ENCODE measurements around the gene TTLL9. TPM values are rescaled to one million over a fixed set of nuclear protein-coding genes. Genes with fewer than 3 reads are reported as not detected.

TTLL9 gene
- total RNA-seq, 2 donors from 2014 or later, result not detected

GRCh38 chr20:31840906-31841816, 29.3 kb upstream of the TTLL9 start:
- no peak overlapping the region for H3K4me3 ChIP-seq
- H3K27ac ChIP-seq, result no peak overlapping the region
- no peaks in the 10 kb centered on the region for H3K27me3 ChIP-seq
- no peaks in the 10 kb centered on the region for H3K36me3 ChIP-seq
- intact Hi-C loops (cut with DNase I), result no loop called here
- TF ChIP-seq CTCF (IDR thresholded peaks at IDR 0.05), result no peak
- H3K9me3 ChIP-seq, result no peaks in the 10 kb centered on the region
- H3K4me1 ChIP-seq, result no peaks in the 10 kb centered on the region
- no peak for DNase-seq
- no peak overlapping the region for H3K9ac ChIP-seq (ENCODE audit: low read depth in 2 of 2, low read length in 2 of 2)

GRCh38 chr20:31841928-31842327, 28.5 kb upstream of the TTLL9 start:
- Histone ChIP-seq H3K9me3 (no peaks in the 10 kb centered on the region), H3K27me3 (no peaks in the 10 kb centered on the region), H3K9ac (ENCODE audit: low read depth in 2 of 2, low read length in 2 of 2) (no peak overlapping the region), H3K27ac (no peak overlapping the region), H3K4me3 (no peak overlapping the region), H3K36me3 (no peaks in the 10 kb centered on the region), H3K4me1 (no peaks in the 10 kb centered on the region)
- intact Hi-C loops (cut with DNase I), result no loop called here
- no peak for DNase-seq
- TF ChIP-seq CTCF (IDR thresholded peaks at IDR 0.05), result no peak

GRCh38 chr20:31842471-31843157, 27.8 kb upstream of the TTLL9 start:
- H3K27ac ChIP-seq, result no peak overlapping the region
- no peak for TF ChIP-seq CTCF (IDR thresholded peaks at IDR 0.05)
- no peaks in the 10 kb centered on the region for H3K36me3 ChIP-seq
- no peaks in the 10 kb centered on the region for H3K4me1 ChIP-seq
- DNase-seq, result no peak
- H3K9me3 ChIP-seq, result no peaks in the 10 kb centered on the region
- H3K27me3 ChIP-seq, result no peaks in the 10 kb centered on the region
- no peak overlapping the region for H3K4me3 ChIP-seq
- intact Hi-C loops (cut with DNase I), result no loop called here
- H3K9ac ChIP-seq (ENCODE audit: low read depth in 2 of 2, low read length in 2 of 2), result no peak overlapping the region

GRCh38 chr20:31843288-31843687, 27.1 kb upstream of the TTLL9 start:
- no peaks in the 10 kb centered on the region for H3K4me1 ChIP-seq
- TF ChIP-seq CTCF (IDR thresholded peaks at IDR 0.05), result no peak
- H3K27me3 ChIP-seq, result no peaks in the 10 kb centered on the region
- no peaks in the 10 kb centered on the region for H3K36me3 ChIP-seq
- no peak overlapping the region for H3K9ac ChIP-seq (ENCODE audit: low read depth in 2 of 2, low read length in 2 of 2)
- no peak for DNase-seq
- no peak overlapping the region for H3K27ac ChIP-seq
- intact Hi-C loops (cut with DNase I), result no loop called here
- H3K4me3 ChIP-seq, result no peak overlapping the region
- no peaks in the 10 kb centered on the region for H3K9me3 ChIP-seq

- no peak overlapping the region for H3K27ac ChIP-seq
- no peak overlapping the region for H3K9ac ChIP-seq (ENCODE audit: low read depth in 2 of 2, low read length in 2 of 2)
- H3K36me3 ChIP-seq, result no peaks in the 10 kb centered on the region
- no peak overlapping the region for H3K4me3 ChIP-seq
- intact Hi-C loops (cut with DNase I), result no loop called here
- H3K4me1 ChIP-seq, result no peaks in the 10 kb centered on the region
- TF ChIP-seq CTCF (IDR thresholded peaks at IDR 0.05), result no peak
- no peaks in the 10 kb centered on the region for H3K9me3 ChIP-seq
- no peaks in the 10 kb centered on the region for H3K27me3 ChIP-seq
- no peak for DNase-seq
Observed at GRCh38 chr20:31843881-31844280, 26.6 kb upstream of the TTLL9 start.
